HG03139 (cell line): ENCODE measurements around the gene LSP1.

Experiments used
- ATAC-seq: cut with Tn5 transposase; IDR thresholded peaks from one replicate; pipeline ENCODE4 v1.9.1; 2021; ENCODE audit not compliant: unreplicated experiment

LSP1 gene

GRCh38 chr11:1847006-1847735, 5.7 kb upstream of the LSP1 start:
- ATAC-seq = no peak

- ATAC-seq = no peak
Observed at GRCh38 chr11:1847926-1848639, 4.8 kb upstream of the LSP1 start.

GRCh38 chr11:1848640-1849430, 4.0 kb upstream of the LSP1 start:
- no peak for ATAC-seq

GRCh38 chr11:1851468-1852180, 1.3 kb upstream of the LSP1 start:
- ATAC-seq = no peak

- no peak for ATAC-seq
Observed at GRCh38 chr11:1852271-1852876, 510 bp upstream of the LSP1 start.

- ATAC-seq = no peak
Observed at GRCh38 chr11:1853376-1854131, 670 bp downstream of the LSP1 start.

GRCh38 chr11:1854132-1854948, 1.5 kb downstream of the LSP1 start:
- ATAC-seq = peak; percentile 25

- ATAC-seq = peak; percentile 22
Observed at GRCh38 chr11:1854949-1855885, 2.3 kb downstream of the LSP1 start.

- ATAC-seq = no peak
Observed at GRCh38 chr11:1855886-1856265, 3.0 kb downstream of the LSP1 start.

GRCh38 chr11:1856306-1857005, 3.6 kb downstream of the LSP1 start:
- no peak for ATAC-seq

- no peak for ATAC-seq
Observed at GRCh38 chr11:1857064-1857463, 4.2 kb downstream of the LSP1 start.

- ATAC-seq = no peak
Observed at GRCh38 chr11:1858154-1858553, 5.3 kb downstream of the LSP1 start.

- no peak for ATAC-seq
Observed at GRCh38 chr11:1858576-1858975, 5.7 kb downstream of the LSP1 start.

- no peak for ATAC-seq
Observed at GRCh38 chr11:1859004-1859403, 6.1 kb downstream of the LSP1 start.

GRCh38 chr11:1860108-1860507, 7.2 kb downstream of the LSP1 start:
- no peak for ATAC-seq

GRCh38 chr11:1861435-1862411, 8.8 kb downstream of the LSP1 start:
- no peak for ATAC-seq
